HEK293 (cell line): ENCODE measurements around the gene SLC5A7.

Experiments used
- MEIS1 ChIP-seq: sonication (generic); formaldehyde crosslinking; IDR thresholded peaks from 2 replicates; pipeline ENCODE4 v1.8.1; 2022; ENCODE audit warnings: missing genetic modification reagents, mild to moderate bottlenecking, borderline replicate concordance
- WT1 ChIP-seq: fragments of 450-650 bp; formaldehyde crosslinking; IDR thresholded peaks from 2 replicates; pipeline ENCODE4 v1.5.1; 2016; ENCODE audit warnings: missing biosample characterization, missing genetic modification characterization
- ZNF391 ChIP-seq: fragments of 450-650 bp; formaldehyde crosslinking; IDR thresholded peaks from 2 replicates; pipeline ENCODE4 v1.5.1; 2016; ENCODE audit warnings: low read depth, missing biosample characterization, missing genetic modification characterization, borderline replicate concordance
- TF ChIP-seq, protein P1 (sequence below): fragments of 450-650 bp; formaldehyde crosslinking; IDR thresholded peaks from 2 replicates; pipeline ENCODE4 v1.5.1; 2016; ENCODE audit warnings: missing biosample characterization, missing genetic modification characterization
- TF ChIP-seq, protein P2 (sequence below): fragments of 450-650 bp; formaldehyde crosslinking; IDR thresholded peaks from 2 replicates; pipeline ENCODE4 v1.5.1; 2016; ENCODE audit warnings: missing biosample characterization, missing genetic modification characterization

GRCh38 chr2:108013305-108013704, 27.0 kb downstream of the SLC5A7 start:
- TF ChIP-seq, protein P1, sequence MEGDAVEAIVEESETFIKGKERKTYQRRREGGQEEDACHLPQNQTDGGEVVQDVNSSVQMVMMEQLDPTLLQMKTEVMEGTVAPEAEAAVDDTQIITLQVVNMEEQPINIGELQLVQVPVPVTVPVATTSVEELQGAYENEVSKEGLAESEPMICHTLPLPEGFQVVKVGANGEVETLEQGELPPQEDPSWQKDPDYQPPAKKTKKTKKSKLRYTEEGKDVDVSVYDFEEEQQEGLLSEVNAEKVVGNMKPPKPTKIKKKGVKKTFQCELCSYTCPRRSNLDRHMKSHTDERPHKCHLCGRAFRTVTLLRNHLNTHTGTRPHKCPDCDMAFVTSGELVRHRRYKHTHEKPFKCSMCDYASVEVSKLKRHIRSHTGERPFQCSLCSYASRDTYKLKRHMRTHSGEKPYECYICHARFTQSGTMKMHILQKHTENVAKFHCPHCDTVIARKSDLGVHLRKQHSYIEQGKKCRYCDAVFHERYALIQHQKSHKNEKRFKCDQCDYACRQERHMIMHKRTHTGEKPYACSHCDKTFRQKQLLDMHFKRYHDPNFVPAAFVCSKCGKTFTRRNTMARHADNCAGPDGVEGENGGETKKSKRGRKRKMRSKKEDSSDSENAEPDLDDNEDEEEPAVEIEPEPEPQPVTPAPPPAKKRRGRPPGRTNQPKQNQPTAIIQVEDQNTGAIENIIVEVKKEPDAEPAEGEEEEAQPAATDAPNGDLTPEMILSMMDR (tag by site-specific recombination) = no peak
- TF ChIP-seq, protein P2, sequence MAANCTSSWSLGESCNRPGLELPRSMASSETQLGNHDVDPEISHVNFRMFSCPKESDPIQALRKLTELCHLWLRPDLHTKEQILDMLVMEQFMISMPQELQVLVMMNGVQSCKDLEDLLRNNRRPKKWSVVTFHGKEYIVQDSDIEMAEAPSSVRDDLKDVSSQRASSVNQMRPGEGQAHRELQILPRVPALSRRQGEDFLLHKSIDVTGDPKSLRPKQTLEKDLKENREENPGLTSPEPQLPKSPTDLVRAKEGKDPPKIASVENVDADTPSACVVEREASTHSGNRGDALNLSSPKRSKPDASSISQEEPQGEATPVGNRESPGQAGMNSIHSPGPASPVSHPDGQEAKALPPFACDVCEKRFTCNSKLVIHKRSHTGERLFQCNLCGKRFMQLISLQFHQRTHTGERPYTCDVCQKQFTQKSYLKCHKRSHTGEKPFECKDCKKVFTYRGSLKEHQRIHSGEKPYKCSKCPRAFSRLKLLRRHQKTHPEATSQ (tag by site-specific recombination) = no peak
- TF ChIP-seq ZNF391 (no peak), WT1 (tag by site-specific recombination) (no peak), MEIS1 (CRISPR knock-in tag) (no peak)
